Stimulated activated CD8-positive, alpha-beta memory T cell treated with anti-CD3 and anti-CD28 coated beads, Interleukin-15, amount 100 ng/mL, for 1 hour (primary cell): ENCODE measurements around the gene SAMD5.
"Not testable (repeated sequence)": the region's sequence is repeated elsewhere in the genome, so short reads cannot be mapped to it uniquely, and the experiment has no call there.

ENCODE experiments used
- DNase-seq: peaks from one replicate; pipeline ENCODE4 v3.0.0-alpha.2; 2020; ENCODE audit warnings: low read depth

Gene SAMD5

GRCh38 chr6:147528511-147529145, 20.1 kb downstream of the SAMD5 start:
- DNase-seq = no peak

- no peak for DNase-seq
Observed at GRCh38 chr6:147530132-147531060, 21.9 kb downstream of the SAMD5 start.

- no peak for DNase-seq
Observed at GRCh38 chr6:147531321-147531720, 22.8 kb downstream of the SAMD5 start.

- DNase-seq = no peak
Observed at GRCh38 chr6:147534116-147534860, 25.8 kb downstream of the SAMD5 start.

- no peak for DNase-seq
Observed at GRCh38 chr6:147538821-147539220, 30.3 kb downstream of the SAMD5 start.

GRCh38 chr6:147540075-147540474, 31.6 kb downstream of the SAMD5 start:
- no peak for DNase-seq

- not testable (repeated sequence) for DNase-seq
Observed at GRCh38 chr6:147542436-147542835, 33.9 kb downstream of the SAMD5 start.

GRCh38 chr6:147544420-147544819, 35.9 kb downstream of the SAMD5 start:
- no peak for DNase-seq

- DNase-seq = no peak
Observed at GRCh38 chr6:147546501-147547368, 38.2 kb downstream of the SAMD5 start.

- no peak for DNase-seq
Observed at GRCh38 chr6:147547369-147547902, 38.9 kb downstream of the SAMD5 start.

GRCh38 chr6:147548921-147549475, 40.5 kb downstream of the SAMD5 start:
- DNase-seq = no peak

- no peak for DNase-seq
Observed at GRCh38 chr6:147549531-147549930, 41.0 kb downstream of the SAMD5 start.

GRCh38 chr6:147551976-147552375, 43.5 kb downstream of the SAMD5 start:
- no peak for DNase-seq

GRCh38 chr6:147553099-147553498, 44.6 kb downstream of the SAMD5 start:
- DNase-seq = no peak

- DNase-seq = no peak
Observed at GRCh38 chr6:147554281-147554680, 45.8 kb downstream of the SAMD5 start.

GRCh38 chr6:147559006-147559405, 50.5 kb downstream of the SAMD5 start:
- no peak for DNase-seq

- DNase-seq = no peak
Observed at GRCh38 chr6:147560670-147561069, 52.2 kb downstream of the SAMD5 start.

- no peak for DNase-seq
Observed at GRCh38 chr6:147561726-147562125, 53.2 kb downstream of the SAMD5 start.

- DNase-seq = no peak
Observed at GRCh38 chr6:147563472-147563871, 55.0 kb downstream of the SAMD5 start.

GRCh38 chr6:147564556-147564955, 56.1 kb downstream of the SAMD5 start:
- no peak for DNase-seq
